Measurements from ENCODE around the gene RNF31.

The RNF31 gene

DNA sequence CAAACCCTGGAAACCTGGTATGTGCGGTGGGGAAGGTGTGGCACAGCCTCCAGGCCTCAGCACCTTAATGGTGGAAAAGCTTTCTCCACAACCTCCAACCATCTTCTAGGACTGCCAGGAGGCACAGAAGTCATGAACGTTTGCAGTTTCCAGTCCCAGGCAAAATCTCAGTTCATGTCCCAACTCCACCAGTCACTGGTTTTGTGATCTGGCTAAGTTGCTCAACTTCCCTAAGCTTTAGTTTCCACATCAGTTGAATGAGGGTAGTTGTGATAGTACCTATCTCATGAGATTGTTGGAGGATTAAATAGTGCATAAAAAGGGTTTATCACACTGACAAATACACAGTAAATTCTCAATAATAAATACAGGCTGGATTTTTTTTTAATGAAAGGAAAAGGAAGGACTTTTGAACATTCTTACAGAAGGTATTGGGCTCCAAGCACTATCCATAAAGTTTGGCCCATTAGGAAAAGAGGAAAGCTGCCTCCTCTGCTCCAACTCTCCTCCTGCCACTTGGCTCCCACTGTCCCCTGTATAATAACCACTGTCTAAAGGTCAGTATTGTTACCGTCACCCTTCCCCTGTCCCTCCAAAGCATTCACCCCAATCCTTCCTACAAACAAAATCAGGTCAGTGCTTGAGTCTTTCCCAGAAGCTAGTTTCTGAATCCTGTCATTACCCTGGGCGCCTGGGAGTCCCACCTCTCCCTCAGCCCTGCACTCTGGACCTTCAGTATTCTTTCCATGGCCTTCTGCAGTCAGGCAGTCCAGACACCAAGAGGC, 46.9 kb upstream of the RNF31 start:
- Histone ChIP-seq H3K4me1 (ENCODE audit: insufficient read depth, low read length, severe bottlenecking) (peaks cover 5% of the 10 kb centered on the region), H3K36me3 (ENCODE audit: insufficient read depth, low read length) (peaks cover 34% of the 10 kb centered on the region), H3K9me2 (ENCODE audit: low read depth, low read length) (no peaks in the 10 kb centered on the region), H4K20me1 (ENCODE audit: insufficient read depth, low read length) (no peaks in the 10 kb centered on the region), H3K79me2 (ENCODE audit: insufficient read depth, low read length) (no peaks in the 10 kb centered on the region), H3K4me2 (ENCODE audit: low read length) (no peak overlapping the region), H3F3A (ENCODE audit: insufficient read depth, low read length) (no peaks in the 10 kb centered on the region), H3K27ac (ENCODE audit: low read depth, low read length, poor library complexity, severe bottlenecking) (no peak overlapping the region), H2AFZ (ENCODE audit: low read length) (no peak overlapping the region), H3K27me3 (ENCODE audit: insufficient read depth, low read length) (no peaks in the 10 kb centered on the region), H3K9ac (ENCODE audit: low read length) (no peak overlapping the region), H3K9me3 (ENCODE audit: low read length) (no peaks in the 10 kb centered on the region), H3K4me3 (ENCODE audit: low read depth, low read length, poor library complexity, severe bottlenecking) (no peak overlapping the region)
- TF ChIP-seq, protein P1, sequence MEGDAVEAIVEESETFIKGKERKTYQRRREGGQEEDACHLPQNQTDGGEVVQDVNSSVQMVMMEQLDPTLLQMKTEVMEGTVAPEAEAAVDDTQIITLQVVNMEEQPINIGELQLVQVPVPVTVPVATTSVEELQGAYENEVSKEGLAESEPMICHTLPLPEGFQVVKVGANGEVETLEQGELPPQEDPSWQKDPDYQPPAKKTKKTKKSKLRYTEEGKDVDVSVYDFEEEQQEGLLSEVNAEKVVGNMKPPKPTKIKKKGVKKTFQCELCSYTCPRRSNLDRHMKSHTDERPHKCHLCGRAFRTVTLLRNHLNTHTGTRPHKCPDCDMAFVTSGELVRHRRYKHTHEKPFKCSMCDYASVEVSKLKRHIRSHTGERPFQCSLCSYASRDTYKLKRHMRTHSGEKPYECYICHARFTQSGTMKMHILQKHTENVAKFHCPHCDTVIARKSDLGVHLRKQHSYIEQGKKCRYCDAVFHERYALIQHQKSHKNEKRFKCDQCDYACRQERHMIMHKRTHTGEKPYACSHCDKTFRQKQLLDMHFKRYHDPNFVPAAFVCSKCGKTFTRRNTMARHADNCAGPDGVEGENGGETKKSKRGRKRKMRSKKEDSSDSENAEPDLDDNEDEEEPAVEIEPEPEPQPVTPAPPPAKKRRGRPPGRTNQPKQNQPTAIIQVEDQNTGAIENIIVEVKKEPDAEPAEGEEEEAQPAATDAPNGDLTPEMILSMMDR (IDR thresholded peaks at IDR 0.05; ENCODE audit: low read length) = no peak
- TF ChIP-seq EZH2 (IDR thresholded peaks at IDR 0.05; ENCODE audit: borderline replicate concordance, low read length) = no peak

DNA sequence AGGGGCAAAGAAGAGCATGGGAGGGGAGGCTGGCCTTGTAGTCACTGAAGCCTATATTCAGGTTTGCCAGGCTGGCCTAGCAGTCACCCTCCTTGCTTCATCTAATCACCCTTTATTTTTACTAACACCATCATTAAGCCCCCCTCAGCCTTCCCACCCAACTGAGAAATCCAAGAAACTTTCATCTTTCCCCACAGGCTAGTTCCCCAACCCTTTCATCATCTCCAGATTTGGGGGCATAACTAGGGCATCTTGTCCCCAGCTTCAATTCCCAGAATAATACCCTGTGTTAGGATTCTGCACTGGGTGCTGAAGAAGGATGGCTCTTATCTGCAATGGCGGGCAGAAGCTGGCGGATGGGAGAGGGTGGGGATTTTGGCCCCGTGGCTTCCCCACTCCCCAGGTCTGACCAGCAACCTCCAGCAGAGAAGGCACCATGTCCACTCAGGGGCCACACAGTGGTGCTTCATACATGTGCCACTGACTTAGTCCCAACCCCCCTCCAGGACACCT, 46.3 kb upstream of the RNF31 start:
- H3K9ac ChIP-seq (ENCODE audit: low read length) = no peak overlapping the region
- no peak overlapping the region for H2AFZ ChIP-seq (ENCODE audit: low read length)
- no peaks in the 10 kb centered on the region for H4K20me1 ChIP-seq (ENCODE audit: insufficient read depth, low read length)
- peaks cover 34% of the 10 kb centered on the region for H3K36me3 ChIP-seq (ENCODE audit: insufficient read depth, low read length)
- no peak overlapping the region for H3K4me2 ChIP-seq (ENCODE audit: low read length)
- no peaks in the 10 kb centered on the region for H3K4me1 ChIP-seq (ENCODE audit: insufficient read depth, low read length, severe bottlenecking)
- H3K9me3 ChIP-seq (ENCODE audit: low read length) = no peaks in the 10 kb centered on the region
- H3K79me2 ChIP-seq (ENCODE audit: insufficient read depth, low read length) = no peaks in the 10 kb centered on the region
- H3K4me3 ChIP-seq (ENCODE audit: low read depth, low read length, poor library complexity, severe bottlenecking) = no peak overlapping the region
- no peaks in the 10 kb centered on the region; the same call in 1 of the 2 replicates for H3F3A ChIP-seq (ENCODE audit: insufficient read depth, low read length)
- H3K27ac ChIP-seq (ENCODE audit: low read depth, low read length, poor library complexity, severe bottlenecking) = no peak overlapping the region
- TF ChIP-seq, protein P1 (IDR thresholded peaks at IDR 0.05; ENCODE audit: low read length) = no peak
- no peak for TF ChIP-seq EZH2 (IDR thresholded peaks at IDR 0.05; ENCODE audit: borderline replicate concordance, low read length)
- H3K9me2 ChIP-seq (ENCODE audit: low read depth, low read length) = no peaks in the 10 kb centered on the region
- no peaks in the 10 kb centered on the region for H3K27me3 ChIP-seq (ENCODE audit: insufficient read depth, low read length)

GRCh38 chr14:24102357-24103048, 44.8 kb upstream of the RNF31 start:
- peaks cover 34% of the 10 kb centered on the region for H3K36me3 ChIP-seq (ENCODE audit: insufficient read depth, low read length)

More at GRCh38 chr14:24102357-24103048, 44.8 kb upstream of the RNF31 start:
- H3K4me1 ChIP-seq (ENCODE audit: insufficient read depth, low read length, severe bottlenecking) = no peaks in the 10 kb centered on the region
- H3K27me3 ChIP-seq (ENCODE audit: insufficient read depth, low read length) = no peaks in the 10 kb centered on the region
- H3K9ac ChIP-seq (ENCODE audit: low read length) = no peak overlapping the region
- no peaks in the 10 kb centered on the region for H4K20me1 ChIP-seq (ENCODE audit: insufficient read depth, low read length)
- no peaks in the 10 kb centered on the region for H3K9me2 ChIP-seq (ENCODE audit: low read depth, low read length)
- no peak overlapping the region for H3K4me3 ChIP-seq (ENCODE audit: low read depth, low read length, poor library complexity, severe bottlenecking)
- TF ChIP-seq EZH2 (IDR thresholded peaks at IDR 0.05; ENCODE audit: borderline replicate concordance, low read length) = no peak
- TF ChIP-seq, protein P1 (IDR thresholded peaks at IDR 0.05; ENCODE audit: low read length) = no peak
- no peaks in the 10 kb centered on the region for H3K79me2 ChIP-seq (ENCODE audit: insufficient read depth, low read length)
- no peaks in the 10 kb centered on the region; the same call in 1 of the 2 replicates for H3F3A ChIP-seq (ENCODE audit: insufficient read depth, low read length)
- H3K9me3 ChIP-seq (ENCODE audit: low read length) = no peaks in the 10 kb centered on the region
- no peak overlapping the region for H3K27ac ChIP-seq (ENCODE audit: low read depth, low read length, poor library complexity, severe bottlenecking)
- H2AFZ ChIP-seq (ENCODE audit: low read length) = no peak overlapping the region
- no peak overlapping the region for H3K4me2 ChIP-seq (ENCODE audit: low read length)
